ENCODE data around the gene SIAE.

Gene SIAE

GRCh38 chr11:124663861-124664260 is 9.7 kb downstream of the SIAE start:
- DNase-seq (no peak), ATAC-seq (no peak)

GRCh38 chr11:124662106-124662505 is 11.4 kb downstream of the SIAE start:
- no peak for DNase-seq
- ATAC-seq = no peak

- no peak for DNase-seq
- ATAC-seq = no peak
These were observed 12.0 kb downstream of the SIAE start for GRCh38 chr11:124661553-124661952.

GRCh38 chr11:124658986-124659385 is 14.6 kb downstream of the SIAE start:
- ATAC-seq = no peak
- DNase-seq = no peak

- no peak for ATAC-seq
- no peak for DNase-seq
These were observed 15.0 kb downstream of the SIAE start for GRCh38 chr11:124658501-124658900.

GRCh38 chr11:124657904-124658303 is 15.6 kb downstream of the SIAE start:
- DNase-seq = no peak
- no peak for ATAC-seq

GRCh38 chr11:124656774-124657630 is 16.5 kb downstream of the SIAE start:
- DNase-seq (no peak), ATAC-seq (no peak)

- DNase-seq (no peak), ATAC-seq (no peak)
These were observed 24.9 kb downstream of the SIAE start for GRCh38 chr11:124648610-124649009.

- DNase-seq = no peak
- no peak for ATAC-seq
These were observed 27.4 kb downstream of the SIAE start for GRCh38 chr11:124646148-124646547.

- DNase-seq (peak; percentile 26), ATAC-seq (peak; percentile 65)
These were observed 28.9 kb downstream of the SIAE start for GRCh38 chr11:124644426-124645280.

- DNase-seq = no peak
- ATAC-seq = no peak
These were observed 29.7 kb downstream of the SIAE start for GRCh38 chr11:124643605-124644425.

- no peak for DNase-seq
- ATAC-seq = no peak
These were observed 30.4 kb downstream of the SIAE start for GRCh38 chr11:124643042-124643604.

GRCh38 chr11:124642628-124643027 is 30.9 kb downstream of the SIAE start:
- DNase-seq (no peak), ATAC-seq (no peak)

GRCh38 chr11:124640666-124641065 is 32.9 kb downstream of the SIAE start:
- DNase-seq (no peak), ATAC-seq (no peak)

- DNase-seq = no peak
- ATAC-seq = no peak
These were observed 34.4 kb downstream of the SIAE start for GRCh38 chr11:124639186-124639585.

- no peak for DNase-seq
- ATAC-seq = no peak
These were observed 35.0 kb downstream of the SIAE start for GRCh38 chr11:124638500-124638899.

- no peak for ATAC-seq
- DNase-seq = no peak
These were observed 37.6 kb downstream of the SIAE start for GRCh38 chr11:124635932-124636331.

- ATAC-seq = no peak
- DNase-seq = no peak
These were observed 40.2 kb downstream of the SIAE start for GRCh38 chr11:124633355-124633754.

- ATAC-seq (no peak), DNase-seq (no peak)
These were observed 43.6 kb downstream of the SIAE start for GRCh38 chr11:124629961-124630360.

- ATAC-seq = no peak
These were observed 46.0 kb downstream of the SIAE start for GRCh38 chr11:124627546-124627945.

GRCh38 chr11:124625504-124626168 is 47.9 kb downstream of the SIAE start:
- DNase-seq = no peak
- no peak for ATAC-seq

More at GRCh38 chr11:124627546-124627945, 46.0 kb downstream of the SIAE start:
- DNase-seq = no peak
